Testis (tissue), 3 donors: Measurements from ENCODE around the gene WDR13. TPM values are rescaled to one million over a fixed set of nuclear protein-coding genes. Genes with fewer than 3 reads are reported as not detected.
A peak's percentile ranks its signal among the peaks of the same experiment; 100 is the strongest.

Experiments used
- DNase-seq: peaks from one replicate; pipeline ENCODE4 v3.0.0-alpha.2; 2019
- H3K27ac ChIP-seq, 2 donors: fragments of 200-600 bp; sonication (generic); one replicate each; pipeline ENCODE4 v1.5.1; 2019
- H3K27me3 ChIP-seq: fragments of 200-600 bp; sonication (generic); one replicate; pipeline ENCODE4 v1.5.1; 2019
- H3K36me3 ChIP-seq: fragments of 200-600 bp; sonication (generic); one replicate; pipeline ENCODE4 v1.5.1; 2017; ENCODE audit warnings: low read depth; ENCODE audit errors: missing control alignments
- H3K4me1 ChIP-seq: fragments of 200-600 bp; sonication (generic); one replicate; pipeline ENCODE4 v1.5.1; 2019
- H3K4me3 ChIP-seq, 2 donors: fragments of 200-600 bp; sonication (generic); one replicate each; pipeline ENCODE4 v1.5.1; 2017 to 2019
- H3K9me3 ChIP-seq: fragments of 200-600 bp; sonication (generic); one replicate; pipeline ENCODE4 v1.5.1; 2017
- CTCF ChIP-seq, 3 experiments: fragments of 450-650 bp in 2 of 3; fragments of 200-600 bp in 1 of 3; sonication (generic) in 1 of 3; IDR thresholded peaks; one replicate each; pipeline ENCODE4 v1.5.1; 2016 to 2019; ENCODE audit warnings: antibody characterized with exemption in 3 of 3, mild to moderate bottlenecking in 2 of 3, moderate library complexity in 1 of 3
- POLR2A ChIP-seq: fragments of 450-650 bp; IDR thresholded peaks from one replicate; pipeline ENCODE4 v1.6.1; 2017; ENCODE audit warnings: antibody characterized with exemption, mild to moderate bottlenecking, moderate library complexity
- WGBS, 2 donors: methylation state at CpG; one replicate each; pipeline ENCODE4 v1.1.5; 2018; 5-methylcytosine and 5-hydroxymethylcytosine counted together
- intact Hi-C: fragments of 100-400 bp; cut with DNase I; formaldehyde crosslinking; loops from one replicate; pipeline ENCODE4 v1.15.1; 2023; ENCODE audit warnings: low total_unique reads
- polyA plus RNA-seq: library from polyadenylated mRNA; stranded (reverse); fragments of 350-450 nt; fragmentation: Illumina TruSeq; extraction: RNeasy Lipid Tissue Mini Kit (QIAGEN cat#74804); gene quantifications from one replicate; pipeline ENCODE4 v1.2.3, GENCODE V29; 2014; ENCODE audit warnings: low read depth, low replicate concordance; ENCODE audit not compliant: insufficient read depth
- total RNA-seq, 2 donors: library from RNA; depleted of rRNA; stranded (reverse); fragments of >200 nt; gene quantifications; one replicate each; pipeline ENCODE4 v1.2.3, GENCODE V29; 2016

WDR13 gene
- total and polyA plus RNA-seq, 3 donors from 2014 or later, result 69.6 to 148 (median 109) TPM

GRCh38 chrX:48574270-48575266 lies 22.7 kb upstream of the WDR13 start, which contains the start of gene RBM3:
Gene RBM3 (plus strand): TSS chrX:48574484. CDS start chrX:48575181, 697 bp downstream.
- Histone ChIP-seq H3K4me3 (peak within 1 kb of the TSS; percentile 68 to 85), H3K9me3 (no peaks in the 10 kb centered on the region), H3K27ac (peak within 1 kb of the TSS; percentile 97 to 98), H3K36me3 (no peaks in the 10 kb centered on the region), H3K4me1 (no peaks in the 10 kb centered on the region), H3K27me3 (no peaks in the 10 kb centered on the region)
- intact Hi-C loops, result no loop called here
- DNase-seq, result peak; percentile 93
- TF ChIP-seq CTCF (IDR thresholded peaks at IDR 0.05) (peak in 2 of 3 experiments; percentile 34 to 36), POLR2A (no peak)
- WGBS, 2 donors, result 0% methylated on average over 31 to 54 of the region's 71 CpGs

GRCh38 chrX:48575642-48576041 lies 21.6 kb upstream of the WDR13 start:
- Histone ChIP-seq H3K9me3 (no peaks in the 10 kb centered on the region), H3K27me3 (no peaks in the 10 kb centered on the region), H3K4me1 (no peaks in the 10 kb centered on the region), H3K36me3 (no peaks in the 10 kb centered on the region), H3K4me3 (peak overlapping the region in 1 of 2 donors; percentile 85), H3K27ac (peak overlapping the region; percentile 97 to 98)
- intact Hi-C loops, result no loop called here
- 31 to 40% methylated on average over 3 to 12 of the region's 13 CpGs for WGBS, 2 donors
- no peak for TF ChIP-seq POLR2A
- no peak for TF ChIP-seq CTCF (IDR thresholded peaks at IDR 0.05)
- DNase-seq, result no peak

- Histone ChIP-seq H3K9me3 (no peaks in the 10 kb centered on the region), H3K4me3 (no peak overlapping the region), H3K4me1 (no peaks in the 10 kb centered on the region), H3K27ac (no peak overlapping the region), H3K27me3 (no peaks in the 10 kb centered on the region), H3K36me3 (no peaks in the 10 kb centered on the region)
- WGBS, 2 donors, result 63% methylated on average over 4 to 6 of the region's 6 CpGs
- no peak for DNase-seq
- TF ChIP-seq POLR2A (no peak), CTCF (IDR thresholded peaks at IDR 0.05) (no peak)
- intact Hi-C loops, result no loop called here
Observed at GRCh38 chrX:48576108-48576507, 21.2 kb upstream of the WDR13 start.

- Histone ChIP-seq H3K36me3 (no peaks in the 10 kb centered on the region), H3K27ac (no peak overlapping the region), H3K9me3 (no peaks in the 10 kb centered on the region), H3K4me3 (no peak overlapping the region), H3K27me3 (no peaks in the 10 kb centered on the region), H3K4me1 (no peaks in the 10 kb centered on the region)
- intact Hi-C loops, result no loop called here
- no peak for TF ChIP-seq CTCF (IDR thresholded peaks at IDR 0.05)
- TF ChIP-seq POLR2A, result no peak
- WGBS, 2 donors, result 50 to 70% methylated on average over 1 to 2 of the region's 2 CpGs
- no peak for DNase-seq
Observed at GRCh38 chrX:48578661-48579128, 18.6 kb upstream of the WDR13 start.
